ENCODE measurements around the gene EPS8L2.

EPS8L2 gene

DNA sequence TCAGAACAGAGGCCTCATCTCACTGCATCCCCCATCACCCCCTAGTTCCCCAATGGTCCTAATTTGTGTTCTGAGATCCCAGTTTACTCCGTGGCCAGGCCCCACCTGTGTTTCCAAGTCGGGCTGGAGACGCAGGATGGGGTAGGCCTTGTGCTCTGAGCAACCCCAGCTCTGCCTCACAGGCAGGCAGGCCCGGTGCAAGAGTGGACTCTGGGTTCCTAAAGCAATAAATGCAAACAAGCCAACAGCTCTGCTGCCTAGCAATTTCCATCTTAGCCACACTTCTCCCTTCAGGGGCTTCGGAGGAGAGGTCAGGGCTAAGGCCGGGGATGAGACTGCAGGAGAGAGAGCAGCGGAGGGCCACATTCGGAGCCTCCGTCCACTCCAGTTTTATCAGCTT is 2.5 kb upstream of the EPS8L2 start:
- DNase-seq, result no peak

DNA sequence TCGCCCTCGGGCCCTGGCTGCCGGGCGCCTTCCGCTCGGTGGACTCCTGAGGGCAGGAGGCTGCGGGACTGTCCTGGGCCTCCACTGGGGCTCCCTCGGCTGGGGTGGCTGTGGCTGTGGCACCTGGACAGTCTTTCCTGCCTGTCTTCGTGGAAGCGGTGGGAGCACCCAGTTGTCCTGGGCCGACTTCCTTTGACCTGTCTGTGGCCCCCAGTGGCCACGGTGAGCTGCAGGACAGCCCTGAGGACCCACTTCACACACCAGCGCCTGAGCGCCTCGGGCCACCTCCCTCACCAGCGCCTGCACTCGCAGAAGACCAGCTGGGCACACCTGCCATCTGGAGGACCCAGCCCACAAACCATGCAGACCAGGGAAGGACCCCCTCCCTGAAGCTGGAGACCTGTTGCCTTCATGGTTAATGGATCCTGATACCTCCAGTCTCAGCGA is 1.8 kb upstream of the EPS8L2 start:
- DNase-seq, result no peak

DNA sequence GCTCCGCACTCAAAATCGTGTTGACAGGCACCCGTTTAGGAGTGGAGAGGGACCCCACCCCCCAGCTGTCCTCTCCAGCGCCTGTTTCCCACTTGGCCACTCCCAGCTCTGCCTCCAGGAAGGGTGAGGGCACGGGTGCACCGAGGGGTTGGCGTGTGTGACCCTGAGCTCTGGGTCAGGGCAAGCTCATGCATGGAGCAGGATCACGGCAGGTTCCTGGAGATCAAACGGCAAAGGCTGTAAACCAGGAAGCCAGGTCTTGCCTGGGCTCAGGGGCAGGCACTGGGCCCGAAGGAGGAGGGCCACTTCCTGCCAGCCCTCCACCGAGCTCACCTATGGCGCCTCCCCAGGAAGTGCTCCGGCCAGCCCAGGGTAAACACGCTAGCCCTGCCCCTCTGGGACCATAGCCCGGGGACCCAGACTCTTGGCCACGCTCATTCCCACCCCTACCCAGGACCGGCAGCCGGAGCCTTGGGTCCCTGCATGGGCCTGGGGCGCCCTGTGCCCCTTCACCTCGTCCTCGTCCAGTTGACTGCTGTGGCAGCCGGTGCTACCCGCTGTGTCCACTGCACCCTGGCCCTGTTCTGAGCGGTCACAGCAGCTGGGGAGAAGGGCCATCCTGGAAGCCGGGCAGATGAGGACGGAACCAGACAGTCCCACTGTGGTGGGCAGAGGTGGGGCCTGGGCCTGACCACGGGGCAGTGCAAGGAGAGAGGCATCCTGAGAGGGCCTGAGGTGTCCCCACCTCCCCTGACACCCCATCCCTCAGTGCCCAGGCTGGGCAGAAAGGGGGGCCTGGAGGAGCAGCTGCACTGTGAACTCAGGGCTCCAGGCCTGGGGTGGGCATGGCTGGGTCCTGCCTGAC is 1.0 kb upstream of the EPS8L2 start:
- DNase-seq, result no peak

DNA sequence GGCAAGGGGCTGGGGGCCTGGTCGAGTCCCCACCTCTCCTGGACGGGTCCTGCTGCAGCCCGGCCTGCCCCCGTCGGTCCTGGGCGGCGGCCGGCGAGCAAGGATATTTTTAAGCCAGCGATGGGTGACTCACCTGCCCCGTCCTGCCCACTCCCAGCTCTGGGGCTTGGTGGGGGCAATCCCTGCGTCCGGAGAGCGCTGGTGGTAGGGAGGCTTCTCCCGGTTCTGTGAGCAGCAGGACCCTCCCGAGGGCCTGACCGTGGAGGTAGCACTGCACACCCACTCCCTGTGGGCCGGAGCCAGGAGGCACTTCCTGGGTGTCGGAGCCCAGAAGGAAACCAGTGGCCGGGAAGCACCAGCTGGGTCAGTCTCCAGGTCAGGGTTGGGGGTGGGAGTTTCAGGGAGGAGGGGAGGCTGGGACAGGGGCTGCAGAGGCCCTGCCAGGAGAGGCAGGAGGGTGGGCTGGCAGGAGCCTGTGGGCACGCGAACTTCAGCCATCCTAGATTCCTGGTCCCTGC is 467 bp downstream of the EPS8L2 start:
- no peak for DNase-seq

- peak in 6 of 56 donors; percentile 20 to 48 (median 33) for DNase-seq
These were observed 1.2 kb downstream of the EPS8L2 start for GRCh38 chr11:706957-707816.

DNA sequence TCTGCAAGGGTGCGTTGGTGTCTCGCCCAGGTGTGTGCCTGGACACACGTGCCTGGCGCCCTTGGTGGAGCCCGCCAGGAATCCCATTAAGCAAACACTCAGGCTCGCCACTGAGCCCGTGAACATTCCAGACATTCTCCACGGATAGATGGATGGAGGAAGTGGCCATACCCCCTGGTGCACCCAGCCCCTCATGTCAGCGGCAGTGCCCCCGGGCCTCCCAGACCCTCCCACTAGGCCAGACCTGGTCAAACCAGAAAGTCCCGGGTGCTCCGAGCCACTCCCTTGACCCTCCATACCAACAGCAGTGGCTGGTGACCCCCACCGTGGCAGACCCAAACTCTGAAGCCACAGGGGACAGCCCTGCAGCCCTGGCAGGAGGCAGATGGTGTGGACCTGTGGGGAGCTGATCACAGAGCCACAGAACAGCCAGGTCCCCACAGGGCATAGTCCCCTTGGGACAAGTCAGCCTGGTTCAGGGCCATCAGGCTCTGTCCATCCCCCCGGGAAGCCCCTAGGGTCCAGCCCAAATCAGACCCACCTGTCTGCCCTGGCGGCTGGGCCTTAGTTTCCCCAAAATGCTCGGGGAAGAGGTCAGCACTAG is 1.9 kb downstream of the EPS8L2 start:
- DNase-seq, result no peak

GRCh38 chr11:708511-708910 is 2.5 kb downstream of the EPS8L2 start:
- no peak for DNase-seq

DNA sequence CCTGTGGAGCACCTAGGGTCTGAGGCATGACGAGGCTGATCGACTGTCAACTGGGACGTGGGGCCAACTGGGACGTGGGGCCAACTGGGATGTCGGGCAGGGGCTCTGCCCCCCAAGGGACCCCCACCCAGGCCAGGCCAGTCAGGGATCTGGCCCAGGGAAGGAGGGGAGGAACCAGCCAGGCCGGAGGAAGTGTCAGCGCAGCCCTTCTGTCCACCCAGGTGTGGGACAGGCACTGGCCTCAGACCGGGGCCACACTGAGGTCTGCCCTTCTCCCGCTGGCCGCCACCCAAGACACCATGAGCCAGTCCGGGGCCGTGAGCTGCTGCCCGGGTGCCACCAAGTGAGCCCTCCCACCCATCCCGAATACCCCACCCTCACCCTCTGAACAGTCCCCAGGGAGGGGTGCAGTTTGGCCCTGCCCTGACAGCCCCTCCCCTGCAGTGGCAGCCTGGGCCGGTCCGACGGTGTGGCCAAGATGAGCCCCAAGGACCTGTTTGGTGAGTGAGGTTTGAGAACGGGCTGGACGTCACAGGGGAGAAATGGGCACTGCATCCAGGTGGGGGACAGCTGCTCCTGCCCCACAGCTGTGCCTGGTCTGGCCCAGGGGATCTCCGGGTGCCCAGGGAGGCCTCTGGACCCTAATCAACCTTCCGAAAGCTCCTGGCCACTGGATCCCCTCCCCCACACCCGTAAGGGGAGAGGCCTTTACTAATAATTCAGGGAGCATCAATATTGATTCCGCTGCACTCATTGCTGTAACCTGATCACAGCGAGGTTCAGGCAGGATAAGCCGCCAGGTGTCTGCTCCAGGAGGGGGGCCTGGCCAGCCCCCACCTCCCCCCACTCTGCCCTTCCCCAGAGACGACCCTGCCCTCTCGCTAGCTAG is 3.3 kb downstream of the EPS8L2 start:
- no peak for DNase-seq

- no peak for DNase-seq
These were observed 8.4 kb downstream of the EPS8L2 start for GRCh38 chr11:714436-714835.

GRCh38 chr11:719214-720016 is 13.4 kb downstream of the EPS8L2 start:
- DNase-seq, result no peak

DNA sequence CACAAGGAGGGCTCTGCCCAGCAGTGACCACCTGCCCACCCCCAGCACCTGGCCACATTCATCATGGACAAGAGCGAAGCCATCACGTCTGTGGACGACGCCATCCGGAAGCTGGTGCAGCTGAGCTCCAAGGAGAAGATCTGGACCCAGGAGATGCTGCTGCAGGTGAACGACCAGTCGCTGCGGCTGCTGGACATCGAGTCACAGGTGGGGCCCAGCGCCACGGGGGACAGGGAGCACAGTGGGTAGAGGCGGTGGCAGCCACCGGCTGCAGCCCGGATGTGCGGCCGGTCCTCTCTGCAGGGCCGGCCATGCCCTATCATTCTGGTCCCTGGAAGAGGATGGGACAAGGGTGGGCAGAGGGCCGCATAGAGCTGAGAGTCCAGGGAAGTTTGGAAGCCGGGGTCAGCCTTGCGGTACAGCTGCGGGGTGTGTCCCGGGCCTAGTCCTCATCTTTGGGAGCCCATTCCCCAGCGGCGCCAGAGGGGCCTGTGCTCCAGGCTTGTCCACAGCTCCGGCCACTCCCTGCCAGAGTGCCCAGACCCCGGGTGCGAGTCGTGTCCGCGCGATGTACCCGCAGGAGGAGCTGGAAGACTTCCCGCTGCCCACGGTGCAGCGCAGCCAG is 14.1 kb downstream of the EPS8L2 start:
- DNase-seq, result no peak

- peak in 16 of 56 donors; percentile 15 to 74 (median 32) for DNase-seq
These were observed 14.7 kb downstream of the EPS8L2 start for GRCh38 chr11:720642-721246.

GRCh38 chr11:721247-721740 is 15.3 kb downstream of the EPS8L2 start:
- no peak for DNase-seq

- no peak for DNase-seq
These were observed 15.8 kb downstream of the EPS8L2 start for GRCh38 chr11:721741-722345.

DNA sequence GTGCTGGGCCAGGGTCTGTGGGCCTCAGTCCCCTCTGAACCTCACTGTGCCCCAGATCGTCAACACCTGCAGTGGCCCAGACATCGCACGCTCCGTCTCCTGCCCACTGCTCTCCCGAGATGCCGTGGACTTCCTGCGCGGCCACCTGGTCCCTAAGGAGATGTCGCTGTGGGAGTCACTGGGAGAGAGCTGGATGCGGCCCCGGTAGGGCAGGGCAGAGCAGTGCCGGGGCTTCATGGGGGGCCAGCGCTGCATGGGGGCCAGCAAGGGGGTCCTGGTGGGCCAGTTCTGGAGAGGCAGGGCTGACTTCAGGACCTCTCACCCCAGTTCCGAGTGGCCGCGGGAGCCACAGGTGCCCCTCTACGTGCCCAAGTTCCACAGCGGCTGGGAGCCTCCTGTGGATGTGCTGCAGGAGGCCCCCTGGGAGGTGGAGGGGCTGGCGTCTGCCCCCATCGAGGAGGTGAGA is 16.3 kb downstream of the EPS8L2 start:
- no peak for DNase-seq

DNA sequence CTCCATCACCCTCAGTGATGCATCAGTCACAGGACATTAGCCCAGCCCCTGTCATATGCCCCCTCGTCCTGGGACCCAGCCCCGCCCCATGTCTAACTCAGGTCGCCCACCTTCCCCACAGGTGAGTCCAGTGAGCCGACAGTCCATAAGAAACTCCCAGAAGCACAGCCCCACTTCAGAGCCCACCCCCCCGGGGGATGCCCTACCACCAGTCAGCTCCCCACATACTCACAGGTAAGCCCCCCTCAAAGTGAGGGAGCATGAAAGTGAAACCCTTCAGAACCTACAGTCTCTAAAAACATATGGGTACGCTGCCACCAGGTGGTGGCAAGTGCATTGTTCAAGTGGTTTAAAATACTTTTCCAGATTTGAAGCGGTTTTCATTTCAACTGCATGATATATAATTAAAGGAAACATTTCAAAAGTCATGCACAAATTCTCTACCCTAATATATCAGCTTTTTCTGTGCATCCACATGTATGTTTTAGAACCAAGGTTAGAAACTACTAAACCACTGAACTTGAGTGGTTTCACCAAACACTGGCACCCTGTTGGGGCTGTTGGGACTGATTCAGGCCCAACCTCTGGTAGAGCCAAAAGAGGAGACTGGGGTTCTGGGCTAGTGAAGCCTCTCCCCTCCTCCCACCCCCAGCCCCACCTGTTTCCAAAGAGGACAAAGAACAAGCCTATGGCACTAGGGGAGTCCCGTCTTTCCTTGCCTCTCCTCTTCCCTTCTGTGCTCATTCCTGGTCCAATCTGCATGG is 17.3 kb downstream of the EPS8L2 start:
- peak in 7 of 56 donors; percentile 19 to 63 (median 24) for DNase-seq
